GM23248 (cell line): ENCODE data around the gene TFG.

Source experiments
- EZH2 ChIP-seq: fragments of 200-600 bp; sonication (generic); IDR thresholded peaks from 2 replicates; pipeline ENCODE4 v1.6.1; 2018; ENCODE audit warnings: antibody characterized with exemption, mild to moderate bottlenecking; ENCODE audit not compliant: insufficient read depth, poor library complexity, severe bottlenecking
- EZH2phosphoT487 ChIP-seq: fragments of 200-600 bp; sonication (generic); IDR thresholded peaks from 2 replicates; pipeline ENCODE4 v1.6.1; 2018; ENCODE audit warnings: antibody characterized with exemption, moderate library complexity, mild to moderate bottlenecking, low read depth; ENCODE audit not compliant: insufficient read depth

GRCh38 chr3:100726706-100727105 is 17.4 kb downstream of the TFG start:
- TF ChIP-seq EZH2phosphoT487 (no peak), EZH2 (no peak)
